ENCODE data around the gene ENOX1.

The ENOX1 gene

DNA sequence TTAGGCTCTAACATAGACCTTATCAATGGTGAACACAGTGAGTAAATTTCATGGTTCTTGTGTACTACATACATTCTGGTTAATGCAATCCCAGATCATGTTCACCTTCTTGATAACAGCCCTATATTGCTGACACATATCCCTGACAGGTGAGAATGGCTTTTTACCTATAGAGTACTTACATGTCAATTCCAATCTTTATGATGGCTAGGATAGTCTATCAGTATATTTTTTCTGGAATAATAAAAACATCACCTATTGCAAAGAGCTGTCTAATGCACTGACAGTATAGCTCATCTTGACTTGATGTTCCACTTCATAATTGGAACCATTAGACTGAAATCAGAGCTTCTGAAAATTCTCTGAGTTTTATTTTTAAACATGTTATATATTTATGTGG is 199.4 kb downstream of the ENOX1 start:
- no peak for DNase-seq

DNA sequence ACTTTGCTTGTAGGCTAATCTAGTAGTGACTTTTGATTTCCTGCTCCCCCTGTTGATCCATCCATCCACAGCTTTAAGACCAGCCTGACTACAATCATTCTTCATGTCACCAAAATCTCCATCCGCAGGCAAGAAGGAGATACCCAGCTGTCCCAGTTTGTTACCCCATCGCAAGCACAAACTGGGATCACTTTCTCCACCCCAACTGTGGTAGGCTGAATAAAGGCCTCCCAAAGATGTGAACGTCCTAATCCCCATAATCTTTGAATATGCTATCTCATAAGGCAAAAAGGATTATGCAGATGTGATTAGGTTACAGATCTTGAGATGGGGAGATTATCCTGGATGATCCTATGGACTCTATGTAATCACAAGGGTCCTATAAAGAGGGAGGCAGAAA is 202.0 kb downstream of the ENOX1 start:
- no peak for DNase-seq

DNA sequence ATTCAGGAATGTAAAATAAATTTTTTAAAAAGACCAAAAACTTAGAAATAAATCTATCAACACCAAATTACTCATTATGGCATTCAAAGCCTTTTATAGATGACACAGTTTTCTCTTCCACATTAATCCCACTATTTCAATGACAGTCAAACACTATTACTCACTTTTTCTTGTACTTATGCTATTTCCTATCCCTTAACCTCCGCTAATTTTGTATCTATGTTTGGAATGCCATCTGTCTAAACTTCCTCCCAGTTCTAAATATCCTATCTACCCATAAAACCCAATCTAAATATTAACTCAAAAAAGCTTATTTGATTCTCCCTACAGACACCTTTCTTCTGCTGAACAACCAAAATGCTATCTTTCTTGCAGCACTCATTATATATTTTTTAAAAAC is 203.5 kb downstream of the ENOX1 start:
- DNase-seq = no peak

DNA sequence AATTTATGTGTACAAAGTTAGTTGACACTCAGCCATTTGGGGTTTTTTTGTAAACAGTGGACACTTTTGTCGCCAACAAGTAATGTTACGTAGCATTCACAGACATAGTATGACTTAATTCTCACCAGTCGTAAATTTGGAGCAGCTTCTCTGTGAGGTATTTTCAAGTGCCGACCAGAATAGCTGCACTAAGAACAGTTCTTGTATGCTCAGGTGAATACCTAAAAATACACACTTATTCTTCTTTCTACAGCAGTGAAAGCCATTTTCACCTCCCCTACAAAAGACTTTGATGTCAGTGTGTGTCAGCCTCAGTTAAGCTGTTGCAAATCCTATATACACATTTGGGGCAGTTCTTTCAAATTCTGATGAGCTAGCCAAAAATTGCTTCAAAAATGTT is 206.5 kb downstream of the ENOX1 start:
- DNase-seq = no peak

DNA sequence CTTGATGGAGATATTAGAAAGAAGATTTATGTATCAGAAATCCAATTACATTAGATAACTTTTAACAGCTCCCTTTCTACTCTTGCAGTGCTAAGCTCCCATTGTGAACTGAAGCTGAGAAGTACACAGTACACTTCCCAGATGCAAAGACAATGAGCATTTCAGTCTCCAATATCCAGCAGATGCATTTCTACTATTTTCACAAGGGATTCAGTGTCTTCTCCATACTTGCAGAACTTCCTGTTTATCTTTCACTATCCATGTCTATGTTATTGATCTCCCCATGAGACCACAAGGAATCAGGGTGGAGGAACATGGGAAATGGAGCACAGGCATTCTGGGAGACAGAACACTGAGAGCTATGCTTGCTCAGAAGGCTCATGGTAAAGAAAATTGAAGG is 207.5 kb downstream of the ENOX1 start:
- no peak for DNase-seq

DNA sequence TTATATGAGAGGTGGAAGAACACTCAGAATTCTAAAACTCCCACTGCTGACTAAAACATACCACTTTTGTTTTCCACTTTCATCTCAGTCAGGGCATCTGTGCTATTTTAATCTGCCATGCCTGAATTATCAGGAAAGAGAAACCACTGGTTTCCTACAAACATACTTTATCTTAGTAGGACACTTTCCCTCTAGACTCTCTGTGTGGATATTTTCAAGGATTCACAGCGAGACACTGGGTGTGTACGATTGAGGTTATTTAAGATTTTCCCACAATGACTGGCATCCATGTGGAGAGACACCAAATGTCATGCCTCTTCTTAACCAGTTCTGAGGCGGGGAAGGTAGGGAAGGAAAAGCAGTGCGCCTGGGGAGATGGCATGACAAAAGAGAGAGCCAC is 212.2 kb downstream of the ENOX1 start:
- no peak for DNase-seq

DNA sequence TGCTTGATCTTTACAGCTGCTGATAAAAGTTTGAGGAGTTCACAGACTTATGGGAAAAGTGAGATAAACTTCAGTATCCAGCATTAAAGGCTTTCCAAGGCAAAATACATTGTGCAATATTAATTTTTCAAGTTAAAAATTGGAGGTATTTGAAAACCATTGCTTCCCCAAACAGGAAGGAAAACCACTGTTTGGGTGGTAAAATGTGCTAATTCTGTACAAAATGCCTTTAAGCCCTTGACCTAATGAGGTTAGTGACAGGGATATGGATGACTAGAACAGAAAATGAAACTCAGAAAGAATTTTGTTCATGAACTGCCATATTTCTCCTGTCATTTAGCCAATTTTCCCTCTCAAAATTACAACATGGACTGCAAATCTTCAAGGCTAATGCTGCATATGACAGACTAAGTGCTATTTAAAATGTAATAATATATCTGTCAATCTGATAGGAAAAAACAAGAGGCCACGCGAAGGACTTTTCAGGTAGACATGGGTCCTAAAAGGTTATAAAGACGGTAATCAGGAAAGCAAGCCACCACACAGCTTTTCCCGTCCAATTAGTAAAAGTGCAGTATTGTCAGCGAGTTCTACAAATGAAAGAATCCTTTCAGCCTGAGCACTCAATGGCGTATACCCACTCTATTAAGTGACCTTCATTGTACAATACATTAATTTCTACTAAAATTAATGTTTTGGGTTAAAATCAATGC is 212.8 kb downstream of the ENOX1 start:
- no peak for DNase-seq

DNA sequence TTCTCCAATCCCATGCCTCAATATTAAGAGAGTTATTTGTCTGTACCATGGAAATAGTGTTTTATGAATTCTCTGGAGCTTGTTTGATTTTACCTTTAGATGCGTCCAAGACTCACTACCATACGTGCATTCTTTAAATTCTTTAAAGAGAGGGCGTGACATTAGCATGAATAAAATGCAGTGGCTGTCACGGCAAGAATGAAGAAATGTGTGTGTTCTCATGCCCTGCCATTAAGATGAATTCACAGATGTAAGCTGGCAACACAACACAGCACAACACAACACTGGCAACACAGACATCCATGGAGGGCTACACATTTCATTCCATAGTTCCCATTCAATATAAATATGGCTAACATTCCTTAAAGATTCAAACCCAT is 213.4 kb downstream of the ENOX1 start:
- DNase-seq = no peak

DNA sequence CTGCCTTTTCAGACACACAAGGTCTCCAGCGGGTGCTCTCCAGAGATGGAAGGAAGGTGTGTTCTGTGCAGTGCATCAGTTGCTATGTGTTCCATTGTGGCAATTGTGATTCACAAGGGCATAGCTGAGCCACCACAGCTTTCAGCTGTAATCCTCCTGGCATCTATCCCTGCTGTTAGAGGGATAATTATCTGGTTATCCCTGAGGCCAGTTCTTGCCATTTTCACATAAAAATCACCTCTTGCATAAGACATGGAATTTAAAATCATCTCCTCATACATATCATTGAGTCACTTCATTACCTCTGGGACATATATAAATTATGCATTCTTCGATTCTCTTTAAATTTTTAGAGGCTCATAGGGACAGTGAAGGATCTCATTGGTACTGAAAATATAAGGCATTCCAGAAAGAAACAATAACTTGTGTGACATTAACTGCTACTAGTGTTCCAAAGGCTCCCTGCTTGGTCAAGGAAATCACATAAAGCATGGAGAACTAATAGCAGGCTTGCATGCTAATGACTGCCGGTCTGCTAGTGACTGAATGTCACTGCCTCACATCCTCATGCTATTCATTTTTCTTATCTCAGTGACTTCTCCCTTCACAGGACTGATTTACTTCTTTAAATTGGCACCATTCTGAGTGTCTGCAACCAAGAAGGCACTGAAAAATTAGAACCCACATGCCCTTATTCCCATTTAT is 214.0 kb downstream of the ENOX1 start:
- DNase-seq = peak in 1 of 14 donors; percentile 11

DNA sequence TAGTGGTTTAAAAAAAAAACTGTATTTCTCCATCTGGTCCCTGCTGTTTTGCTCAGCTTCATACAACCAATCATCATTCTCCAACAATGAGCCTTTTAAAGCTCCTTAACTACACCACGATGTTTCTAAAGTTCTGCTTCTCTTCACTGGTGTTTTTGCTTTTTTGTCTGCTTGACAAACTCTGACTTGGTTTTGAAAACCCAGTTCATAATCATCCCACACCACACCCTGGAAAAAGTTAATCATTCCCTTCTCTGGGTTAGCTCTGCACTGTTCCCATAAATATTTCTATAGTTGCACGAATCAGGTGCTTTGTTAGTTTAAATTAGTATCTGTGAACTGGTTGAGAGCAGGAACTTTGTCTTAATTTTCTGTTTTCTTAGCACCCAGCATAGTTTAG is 217.1 kb downstream of the ENOX1 start:
- DNase-seq = no peak

DNA sequence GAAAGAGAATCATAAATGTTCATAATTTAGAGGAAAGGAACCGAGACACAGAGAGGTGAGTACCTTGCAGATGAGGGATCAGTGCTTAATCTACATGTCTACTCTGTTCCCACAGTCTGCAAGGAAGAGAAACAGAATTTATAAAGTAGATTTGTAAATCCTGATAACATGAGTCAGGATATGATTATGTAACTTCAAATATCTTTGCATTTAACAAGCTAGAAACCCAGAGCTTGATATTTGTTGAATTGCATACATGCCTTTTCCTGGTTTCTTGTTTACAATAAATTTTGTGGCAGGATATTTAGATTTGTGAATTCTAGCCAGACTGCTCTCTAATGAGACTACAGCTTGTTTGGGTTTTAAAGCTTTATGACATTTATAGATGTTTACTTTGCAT is 219.2 kb downstream of the ENOX1 start:
- no peak for DNase-seq

DNA sequence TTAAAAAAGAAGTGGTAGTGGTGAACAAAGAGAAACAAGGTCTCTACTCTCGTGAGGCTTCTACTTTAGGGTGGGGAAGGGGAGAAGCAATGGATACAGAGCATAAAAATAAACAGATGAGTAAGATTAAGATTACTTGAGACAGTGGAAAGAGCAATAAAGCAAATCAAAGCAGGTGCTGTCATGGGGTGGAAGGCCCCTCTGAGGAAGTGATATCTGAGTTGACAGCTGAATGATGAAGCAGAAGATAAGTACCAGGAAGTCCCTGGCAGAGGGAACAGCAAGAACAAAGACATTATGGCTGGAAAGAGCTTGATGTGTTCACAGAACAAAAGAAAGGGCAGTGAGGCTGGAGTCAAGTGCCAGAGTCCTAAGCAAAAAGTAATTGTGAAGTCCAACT is 221.8 kb downstream of the ENOX1 start:
- DNase-seq = no peak

DNA sequence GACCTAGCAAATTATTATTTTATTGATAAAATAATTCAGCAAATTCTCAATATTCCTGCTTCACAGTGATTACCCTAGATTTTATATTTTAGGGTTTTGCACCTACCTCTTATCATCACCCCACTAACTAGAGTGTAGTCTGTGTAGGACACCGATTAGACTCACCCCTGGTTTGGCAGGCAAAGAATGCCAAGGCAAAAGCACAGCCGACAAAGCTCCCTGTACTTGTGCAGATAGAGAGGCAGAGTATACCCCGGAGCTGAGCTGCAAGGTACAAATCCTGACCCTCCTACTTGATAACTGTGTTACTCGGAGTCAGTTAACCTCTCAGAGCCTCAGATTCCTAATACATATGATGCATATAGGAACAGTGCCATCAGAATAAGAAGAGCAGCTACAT is 225.7 kb downstream of the ENOX1 start:
- DNase-seq = no peak

DNA sequence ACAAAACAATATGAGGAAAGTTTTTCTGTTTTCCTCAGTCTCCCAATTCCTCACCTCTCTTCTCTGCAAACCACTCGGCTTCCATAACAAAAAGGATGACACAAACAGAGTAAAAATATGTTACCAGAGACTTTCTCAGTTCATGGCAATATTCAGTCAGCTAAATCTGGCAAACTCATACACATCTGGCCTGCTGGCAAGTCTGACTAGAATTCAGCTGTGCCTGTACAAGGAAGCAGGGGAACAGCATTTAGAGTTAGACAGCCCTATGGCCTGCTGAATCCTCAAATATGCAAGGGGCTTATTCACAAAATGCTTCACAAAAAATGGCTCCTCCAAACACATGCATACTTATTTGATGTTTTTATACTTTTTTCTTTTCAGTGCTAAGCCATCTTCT is 227.8 kb downstream of the ENOX1 start:
- no peak for DNase-seq

DNA sequence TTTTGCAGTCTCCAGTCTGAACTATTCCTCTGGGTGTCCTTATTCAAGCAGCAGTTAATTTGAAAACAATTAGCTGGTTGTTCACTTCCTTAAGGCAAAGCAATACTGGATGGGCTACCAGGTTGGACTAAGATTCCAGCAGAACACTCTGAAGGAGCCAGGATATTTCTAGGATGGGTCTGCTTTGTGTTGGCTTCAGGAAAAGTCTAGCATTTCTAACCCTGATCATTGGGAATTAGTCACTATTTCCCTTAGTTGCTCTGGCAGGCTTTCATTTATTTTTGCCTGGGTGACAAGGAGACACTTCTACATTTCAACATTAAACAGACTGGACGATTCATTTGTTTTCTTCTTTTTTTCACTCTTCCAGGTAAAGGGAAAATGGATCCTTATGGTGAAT is 228.4 kb downstream of the ENOX1 start:
- no peak for DNase-seq

DNA sequence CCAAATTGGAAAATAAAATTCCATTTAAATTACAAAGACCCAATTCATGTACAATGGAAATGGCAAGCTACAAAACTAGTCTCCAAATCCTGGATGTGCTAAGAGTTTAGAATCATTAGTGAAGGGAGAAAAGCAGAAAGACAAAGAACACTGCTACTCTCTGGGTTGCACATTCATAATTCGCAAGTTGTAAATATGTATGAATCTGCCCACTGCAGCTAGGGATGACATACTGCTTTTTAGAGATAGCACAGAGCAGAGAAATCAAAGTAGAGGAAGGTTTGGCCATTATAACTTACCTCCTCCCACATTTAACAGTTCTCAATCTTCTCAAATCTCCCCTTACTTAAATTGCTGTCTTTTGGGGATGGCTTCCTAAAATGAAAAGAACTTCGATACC is 231.1 kb downstream of the ENOX1 start:
- DNase-seq = no peak

DNA sequence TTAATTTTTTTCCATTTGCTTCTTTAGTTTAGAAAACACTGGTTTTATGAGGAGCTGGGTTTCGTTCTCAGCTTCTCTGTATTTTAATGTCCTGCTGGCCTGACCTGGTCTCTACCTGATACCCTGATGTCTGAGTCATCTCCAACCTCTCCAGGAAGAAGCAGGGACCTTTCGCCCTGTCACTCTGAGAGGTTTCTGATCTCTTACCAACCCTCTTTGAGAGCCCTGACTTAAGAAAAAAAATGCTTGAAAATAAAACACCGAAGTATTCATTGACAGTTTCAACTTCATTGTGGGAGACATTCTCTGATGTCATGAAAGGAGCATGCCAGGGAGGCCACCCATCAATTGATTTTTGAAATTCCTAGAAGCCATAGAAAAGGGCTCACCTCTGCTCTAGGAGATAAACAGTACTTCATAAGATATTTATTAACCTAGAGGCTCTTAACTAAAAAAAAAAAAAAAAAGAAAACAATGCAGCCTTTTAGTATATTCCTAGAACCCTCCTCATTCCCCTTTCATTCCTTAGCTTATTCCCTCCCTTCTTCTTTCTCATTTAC is 234.8 kb downstream of the ENOX1 start:
- DNase-seq = no peak

DNA sequence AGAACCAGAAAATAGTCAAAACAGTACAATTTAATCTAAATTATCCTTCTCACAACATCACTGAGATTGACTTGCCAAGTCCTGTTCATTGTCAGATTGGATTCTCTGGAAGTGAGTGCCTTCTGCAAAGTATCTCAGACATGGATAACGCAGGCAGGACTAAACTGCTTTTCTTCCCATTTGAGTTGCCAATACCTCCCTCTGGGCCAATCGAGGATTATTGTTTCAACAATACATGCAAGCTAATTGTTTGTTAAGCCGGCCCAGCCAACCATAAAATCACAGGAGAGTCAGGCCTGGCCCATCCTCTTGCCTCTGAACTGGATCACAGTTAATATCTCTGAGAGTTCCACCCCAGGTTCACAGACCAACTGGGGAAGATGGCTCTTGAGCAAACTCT is 240.0 kb downstream of the ENOX1 start:
- DNase-seq = no peak

DNA sequence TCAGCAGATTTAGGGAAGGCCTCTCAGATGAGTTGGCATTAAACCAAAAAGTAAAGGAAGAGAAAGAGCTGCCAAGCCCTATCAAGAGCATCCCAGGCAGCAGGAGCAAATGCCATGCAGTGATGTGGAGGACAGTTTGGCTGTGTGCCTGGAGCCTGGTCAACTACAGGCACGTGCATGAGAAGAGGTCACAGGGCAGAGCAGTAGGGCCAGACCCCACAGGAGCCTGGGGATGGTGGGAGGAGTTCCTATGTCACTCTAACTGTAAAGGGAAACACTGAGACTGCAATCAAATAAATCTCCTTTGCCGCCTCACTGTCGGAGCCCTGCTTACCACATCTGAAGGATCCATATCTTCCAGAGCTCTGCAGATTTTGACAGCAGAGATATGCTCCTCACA is 240.5 kb downstream of the ENOX1 start:
- DNase-seq = no peak

DNA sequence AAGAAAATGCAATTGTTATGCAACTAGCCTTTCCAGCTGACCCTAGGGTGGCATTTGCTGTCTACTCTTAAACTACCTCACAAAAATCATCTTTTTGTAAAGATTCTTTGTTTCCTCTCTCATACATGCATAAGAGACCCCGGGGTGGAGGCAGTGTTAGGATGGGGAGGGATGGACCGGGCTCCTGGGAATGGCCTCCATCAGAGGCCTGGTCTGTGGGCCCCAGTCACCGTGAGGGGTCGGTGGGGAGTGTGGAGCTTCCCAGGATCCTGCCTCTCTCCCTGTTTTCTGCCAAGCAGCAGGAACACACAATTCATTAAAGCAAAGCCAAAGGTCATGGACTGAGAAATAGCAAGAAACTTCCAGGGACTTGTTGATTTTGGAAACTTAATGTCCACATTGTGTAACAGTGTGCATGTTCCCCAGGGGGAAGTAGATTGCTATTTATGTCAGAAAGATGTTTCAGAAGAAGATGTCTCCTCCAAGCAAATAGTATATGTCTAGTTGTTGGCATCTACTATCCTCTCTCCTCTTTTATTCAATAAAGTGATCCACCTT is 241.4 kb downstream of the ENOX1 start:
- DNase-seq = no peak

DNA sequence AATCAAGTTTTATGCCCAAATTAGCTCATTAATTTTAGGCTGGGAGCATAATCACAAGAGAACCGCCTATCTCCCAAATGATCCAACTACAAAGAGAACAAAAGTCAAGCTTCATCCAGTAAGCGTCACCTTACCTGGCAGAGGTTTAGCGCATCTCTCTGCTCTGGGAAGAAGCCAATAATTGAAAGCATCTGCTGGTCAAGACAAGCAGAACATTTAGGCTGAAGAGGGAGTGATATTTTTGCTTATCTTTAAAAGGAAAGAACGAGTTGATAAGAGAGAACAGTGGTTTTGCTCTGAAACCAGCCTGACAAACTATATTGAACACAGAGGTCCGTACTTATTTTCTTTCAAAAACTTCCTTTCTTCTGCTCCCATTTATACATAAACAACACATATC is 242.1 kb downstream of the ENOX1 start:
- no peak for DNase-seq

DNA sequence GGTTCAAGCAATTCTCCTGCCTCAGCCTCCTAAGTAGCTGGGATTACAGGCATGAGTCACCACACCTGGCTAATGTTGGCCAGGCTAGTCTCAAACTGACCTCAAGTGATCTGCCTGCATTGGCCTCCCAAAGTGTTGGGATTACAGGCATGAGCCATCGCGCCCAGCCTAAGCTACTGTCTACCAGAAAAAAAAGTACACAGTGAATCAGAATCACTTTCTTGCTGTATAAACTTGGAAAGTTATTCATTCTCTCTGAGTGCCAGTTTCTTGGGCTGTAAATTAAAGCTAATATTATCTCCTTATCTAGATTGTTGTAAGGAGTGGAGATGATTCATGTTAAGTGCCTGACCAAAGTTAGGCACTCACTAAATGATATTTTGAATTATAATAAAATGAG is 242.8 kb downstream of the ENOX1 start:
- no peak for DNase-seq

DNA sequence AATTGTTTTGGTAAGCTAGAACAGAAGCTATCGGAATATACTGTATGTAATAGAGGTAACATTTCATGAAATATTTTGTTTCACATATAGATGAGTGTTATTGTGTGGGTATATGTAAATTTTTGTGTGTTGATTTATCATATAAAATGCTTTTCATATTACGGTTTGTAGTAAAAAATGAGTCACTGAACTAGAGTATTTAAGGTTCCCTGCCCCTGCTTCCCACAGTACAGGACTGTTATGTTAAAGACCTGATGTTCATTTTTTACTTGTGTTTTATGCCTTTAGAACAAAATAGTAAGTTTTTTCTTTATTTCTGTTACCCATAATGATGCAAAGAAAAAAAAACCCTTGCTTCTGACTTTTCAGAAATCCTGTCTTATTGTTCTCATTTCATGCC is 243.4 kb downstream of the ENOX1 start:
- no peak for DNase-seq

DNA sequence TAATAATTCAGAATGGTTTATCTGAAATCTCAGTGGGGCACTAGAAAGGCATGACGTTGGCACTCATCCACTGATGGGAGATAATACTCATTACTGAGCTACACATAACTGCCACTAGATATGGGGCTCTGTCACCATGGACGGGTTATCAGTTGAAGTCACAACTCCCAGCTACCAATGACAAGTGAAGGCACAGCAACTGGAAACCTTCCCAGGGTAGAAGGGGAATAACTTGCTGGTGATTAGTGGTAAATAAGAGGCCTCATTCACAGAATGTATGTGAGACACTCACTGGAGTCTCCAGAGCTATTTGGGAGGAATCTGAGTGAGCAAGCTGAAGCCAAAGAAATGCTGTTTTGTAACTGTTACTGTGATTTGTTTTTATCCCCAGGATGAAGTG is 249.6 kb downstream of the ENOX1 start:
- no peak for DNase-seq

All from C1 segment of cervical spinal cord (tissue), 14 donors.